GM21423 (cell line): Measurements from ENCODE around the gene CBFA2T2.

Experiments
- ATAC-seq: cut with Tn5 transposase; IDR thresholded peaks from one replicate; pipeline ENCODE4 v1.9.1; 2021; ENCODE audit warnings: mild to moderate bottlenecking, moderate library complexity; ENCODE audit not compliant: unreplicated experiment

CBFA2T2 gene

DNA sequence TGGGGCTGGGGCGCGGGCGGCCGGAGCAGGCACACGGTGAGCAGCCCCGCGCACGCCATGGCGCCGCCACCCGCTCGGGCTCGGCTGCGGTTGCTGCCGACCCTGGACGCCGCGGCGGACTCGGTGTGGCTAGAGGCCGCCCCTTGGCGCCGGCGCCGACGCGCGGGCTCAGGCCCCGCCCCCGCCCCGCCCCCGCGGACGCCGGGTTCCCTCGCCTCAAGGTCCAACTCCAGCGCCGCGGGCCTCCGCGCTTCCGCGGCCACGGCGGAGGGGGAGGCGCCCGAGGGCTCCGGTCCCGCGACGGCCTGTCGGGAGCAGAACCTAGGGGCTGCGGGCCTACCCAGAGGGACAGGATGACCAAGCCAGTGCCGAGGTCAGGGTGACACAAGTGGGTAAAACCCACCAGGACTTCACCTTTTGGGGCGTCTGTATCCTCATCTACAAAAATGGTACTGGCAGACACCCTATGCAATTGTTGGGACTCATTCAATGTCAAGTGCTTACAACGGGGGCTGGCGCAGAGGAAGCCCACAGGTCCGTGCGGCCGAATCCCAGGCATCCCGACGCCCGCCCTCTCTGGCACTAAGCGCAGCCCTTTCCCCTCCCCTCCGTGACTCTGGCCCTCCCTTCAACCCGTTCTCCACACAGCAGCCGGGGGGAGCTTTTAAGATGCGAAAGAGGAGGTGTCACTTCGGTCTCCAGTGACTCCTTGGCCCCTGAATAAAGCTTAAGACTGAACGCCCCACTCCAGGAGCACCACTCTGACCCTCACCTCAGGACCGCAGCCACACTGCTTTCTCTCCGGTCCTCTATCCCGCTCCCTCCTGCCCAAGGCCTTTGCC, 184.6 kb downstream of the CBFA2T2 start, which contains the start of gene NECAB3:
Gene NECAB3, minus strand, starts transcription at position 135 of the 842 bp plus-strand sequence. Its CDS starts 76 bp downstream, at position 59.
- ATAC-seq = peak; percentile 57

DNA sequence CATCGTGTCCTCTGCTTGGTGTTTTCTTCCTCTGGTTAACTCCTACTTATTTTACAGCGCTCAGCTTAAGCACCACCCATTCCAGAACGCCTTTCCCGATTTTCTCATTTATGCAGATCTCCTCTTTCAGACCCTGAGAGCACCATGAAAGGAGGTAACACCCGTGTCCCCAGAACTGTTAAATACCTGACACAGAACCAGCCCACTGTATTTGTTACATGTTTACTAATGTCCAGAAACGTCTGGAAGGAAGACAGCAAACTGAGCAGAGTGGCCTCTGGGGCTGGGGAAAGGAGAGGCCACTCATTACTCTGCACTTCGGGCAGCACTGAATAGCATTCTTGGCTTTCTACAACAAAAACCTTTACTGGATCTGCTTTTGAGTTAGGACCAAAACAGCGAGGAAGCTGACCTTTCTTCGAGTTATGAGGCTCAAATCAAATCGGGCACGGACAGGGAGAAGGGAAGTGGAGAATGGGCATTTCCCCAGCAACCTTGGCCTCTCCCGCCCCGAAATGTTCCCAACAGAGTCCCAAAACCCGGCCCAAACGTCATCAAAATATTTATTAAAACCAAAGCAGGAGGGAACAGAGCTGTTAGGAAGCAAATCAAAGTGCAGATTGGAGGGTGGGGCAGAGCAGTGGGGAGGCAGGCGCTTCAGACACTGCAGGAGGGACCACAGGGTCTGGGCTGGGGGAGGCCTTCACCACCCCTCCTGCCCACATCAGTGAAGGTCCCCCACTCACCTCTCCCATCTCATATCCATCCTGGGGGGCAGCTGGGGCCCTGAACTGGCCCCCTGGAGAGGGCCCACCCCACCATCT, 185.5 kb downstream of the CBFA2T2 start:
- ATAC-seq = no peak

DNA sequence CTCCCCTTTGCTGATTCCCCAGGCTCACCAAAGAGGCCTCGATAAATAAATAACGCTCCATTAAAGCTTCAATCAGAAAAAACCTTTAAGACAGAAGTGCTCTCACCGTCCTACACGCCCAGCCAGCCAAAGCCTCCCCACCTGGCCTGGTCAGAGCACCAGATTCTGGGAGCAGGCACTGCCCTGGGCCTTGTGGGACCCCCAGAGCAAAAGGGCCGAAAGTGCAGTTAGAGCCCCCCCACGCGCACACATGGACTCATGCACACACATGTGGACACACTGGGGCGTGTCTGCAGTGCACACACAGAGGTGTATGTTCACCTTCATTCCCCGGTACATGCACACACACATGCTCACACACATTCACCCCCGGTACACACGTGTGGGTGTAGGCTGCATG, 186.2 kb downstream of the CBFA2T2 start:
- no peak for ATAC-seq

DNA sequence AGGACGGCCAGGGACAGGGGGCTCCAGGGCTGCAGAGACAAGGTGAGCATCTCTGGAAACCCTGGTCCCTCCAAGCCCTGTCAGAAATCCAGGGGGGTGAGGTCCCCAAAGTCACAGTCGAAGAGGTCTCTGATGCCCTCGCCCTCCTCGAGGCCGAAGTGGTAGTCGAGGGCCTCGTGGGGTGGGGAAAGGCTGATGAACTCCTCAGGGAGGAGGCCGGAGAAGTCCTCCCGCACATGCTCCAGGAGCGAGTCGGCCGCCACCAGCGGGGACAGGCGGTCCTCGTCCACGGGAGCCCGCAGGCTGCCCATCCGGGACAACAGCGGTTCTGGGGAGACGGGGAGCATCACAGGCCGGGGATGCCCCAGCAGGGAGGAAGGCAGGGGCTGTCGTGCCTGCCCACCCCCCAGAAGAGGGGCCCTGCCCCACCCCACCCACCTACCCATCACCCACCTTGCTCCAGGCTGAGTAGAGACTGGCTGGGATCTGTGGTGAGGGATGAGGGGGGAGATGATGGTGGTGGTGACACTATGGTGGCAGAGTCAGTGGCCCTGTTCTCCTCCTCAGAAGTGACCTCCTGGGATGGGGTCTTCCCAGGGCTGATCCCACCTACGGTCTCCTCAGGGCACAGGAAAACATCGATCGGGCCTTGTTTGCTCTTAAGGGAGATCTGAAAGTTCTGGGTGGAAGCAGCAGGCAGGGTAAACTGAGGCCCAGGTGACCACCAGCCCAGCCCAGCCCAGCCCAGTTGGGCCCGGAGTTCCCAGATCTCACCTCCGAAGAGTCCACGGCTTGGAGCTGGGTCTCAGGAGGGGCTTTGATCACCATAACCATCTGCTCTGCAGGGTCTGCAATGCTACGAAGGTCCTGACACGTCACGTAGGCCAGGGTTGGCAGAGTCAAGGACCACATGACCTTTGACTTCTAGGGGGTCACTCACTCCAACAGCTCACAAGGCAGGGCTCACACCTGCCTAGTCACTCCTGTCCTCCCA, 187.1 kb downstream of the CBFA2T2 start:
- ATAC-seq = no peak

DNA sequence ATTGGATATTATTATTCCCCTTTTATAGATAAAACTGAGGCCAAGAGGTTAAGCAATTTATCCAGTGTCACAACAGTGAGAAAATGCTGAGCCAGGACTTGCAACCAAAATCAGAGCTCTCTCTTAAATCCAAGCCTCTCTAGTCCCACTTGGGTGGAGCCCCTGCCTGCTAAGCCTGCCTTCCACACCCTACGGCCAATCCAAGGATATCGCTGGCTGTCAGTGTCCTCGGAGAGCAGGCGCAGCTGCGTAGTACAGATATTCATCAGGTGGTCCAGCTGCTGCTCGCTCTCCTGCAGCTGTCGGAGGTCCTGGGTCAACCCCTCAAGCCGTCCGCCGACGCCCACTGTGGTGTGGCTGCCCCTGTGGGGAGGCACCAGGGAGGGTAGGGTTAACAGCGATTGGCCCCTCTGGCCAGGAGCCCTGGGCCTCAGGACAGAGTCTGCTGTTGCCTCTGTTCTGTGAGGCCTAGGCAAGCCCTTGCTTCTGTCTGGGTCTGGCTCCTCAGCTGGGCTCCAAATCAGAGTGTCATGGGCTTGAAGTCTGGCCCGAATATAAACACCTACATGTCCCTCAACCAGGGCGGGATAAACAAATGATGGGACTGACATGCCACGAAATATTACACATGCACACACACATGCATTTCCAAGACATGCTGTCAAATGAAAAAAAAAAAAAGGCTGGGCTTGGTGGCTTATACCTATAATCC, 188.3 kb downstream of the CBFA2T2 start:
- ATAC-seq = no peak

DNA sequence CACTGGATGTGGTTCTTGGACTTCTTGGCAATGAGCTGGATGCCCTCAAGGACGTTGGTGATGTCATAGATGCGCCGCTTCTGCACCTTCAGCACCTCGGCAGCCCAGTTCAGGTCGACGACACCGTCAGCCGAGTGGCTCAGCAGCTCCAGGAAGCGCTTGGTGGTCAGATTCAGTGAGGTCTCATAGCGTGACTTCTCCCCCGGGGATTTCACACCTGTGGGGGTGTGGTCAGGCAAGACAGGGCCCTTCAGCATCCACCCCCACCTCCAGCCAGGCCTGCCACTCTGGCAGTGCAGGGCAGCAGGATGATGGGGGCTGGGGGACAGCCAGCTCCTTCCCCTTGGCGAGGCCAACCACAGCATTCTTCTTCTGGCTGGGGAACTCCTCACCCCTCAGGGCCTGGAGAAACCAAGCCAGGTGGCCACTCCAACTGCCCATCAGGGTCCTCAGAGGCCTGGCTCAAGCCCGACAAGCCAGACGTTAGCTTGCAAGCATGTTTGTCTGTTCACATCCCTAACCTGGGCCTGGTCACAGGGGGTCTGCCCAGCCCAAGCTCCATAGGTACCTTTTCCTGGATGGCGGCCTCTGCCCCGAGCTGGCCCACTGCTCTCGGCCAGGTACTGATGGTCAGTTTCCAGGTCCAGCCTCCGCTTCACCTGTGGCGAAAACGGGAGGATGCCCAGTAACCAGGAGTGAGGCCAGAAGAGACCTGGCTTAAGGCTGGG, 190.0 kb downstream of the CBFA2T2 start:
- peak; percentile 67 for ATAC-seq

DNA sequence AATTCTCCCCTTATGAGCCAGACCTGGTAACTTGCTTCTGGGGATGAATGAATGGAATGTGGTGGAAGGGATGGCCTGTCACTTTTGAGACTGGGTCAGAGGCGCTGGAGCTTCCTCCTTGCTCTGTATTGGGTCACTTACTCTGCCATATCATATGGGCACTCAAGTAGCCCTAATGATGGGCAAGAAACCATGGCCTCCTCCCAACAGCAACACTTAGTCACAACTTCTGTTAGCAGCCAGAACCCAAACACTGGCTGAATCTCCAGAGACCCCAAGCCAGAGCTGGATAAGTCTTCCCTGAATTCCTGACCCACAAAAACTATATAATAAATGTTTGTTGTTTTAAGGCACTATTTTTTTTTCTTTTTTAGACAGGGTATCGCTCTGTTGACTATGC, 190.8 kb downstream of the CBFA2T2 start:
- no peak for ATAC-seq

DNA sequence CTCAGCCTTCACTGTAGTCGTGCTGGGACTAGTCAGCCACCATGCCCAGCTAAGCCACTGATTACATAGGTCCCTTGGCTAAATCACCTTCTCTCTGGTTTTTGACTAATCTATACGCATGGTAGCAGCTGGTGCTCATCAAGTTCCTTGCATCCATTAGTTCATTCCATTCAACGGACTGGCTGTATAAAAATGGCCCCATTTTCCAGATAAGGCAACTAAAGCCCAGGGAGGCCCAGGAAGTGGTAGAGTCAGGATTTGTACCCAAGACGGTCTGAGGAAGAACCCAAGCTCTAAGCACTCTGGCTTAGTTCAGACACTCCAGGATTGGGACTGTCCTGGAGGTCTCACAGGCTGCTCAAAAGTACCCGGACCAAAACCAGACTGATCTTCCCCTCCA, 191.4 kb downstream of the CBFA2T2 start:
- ATAC-seq = no peak

DNA sequence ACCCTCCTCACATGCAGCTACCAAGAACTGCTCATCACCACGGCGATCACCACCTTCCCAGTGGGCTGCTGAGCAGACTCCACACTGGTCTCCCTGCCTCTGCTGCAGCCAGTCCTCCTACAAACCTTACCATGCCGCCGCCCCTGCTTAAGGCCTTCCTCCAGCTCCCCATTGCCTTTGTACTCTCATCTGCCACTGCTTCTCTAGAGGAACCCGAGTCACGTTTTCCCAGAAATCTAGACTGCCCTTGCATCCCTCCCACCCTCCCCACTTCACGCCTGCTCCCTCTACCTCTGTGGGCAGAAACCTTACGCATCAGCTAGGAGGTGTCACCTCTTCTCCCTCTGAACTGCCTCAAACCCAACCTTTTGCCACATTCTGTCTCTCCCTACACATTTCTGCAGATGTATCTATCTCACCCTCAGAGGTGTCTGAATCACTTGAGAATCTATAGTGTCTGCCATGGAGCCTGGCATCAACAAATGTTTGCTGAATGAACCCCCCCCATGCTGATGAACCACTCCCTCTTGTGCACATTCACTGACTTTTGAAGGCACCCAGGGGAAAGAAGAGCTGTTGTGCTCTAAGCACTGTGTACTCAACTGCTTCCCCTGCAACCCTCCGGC, 191.9 kb downstream of the CBFA2T2 start:
- ATAC-seq = no peak

DNA sequence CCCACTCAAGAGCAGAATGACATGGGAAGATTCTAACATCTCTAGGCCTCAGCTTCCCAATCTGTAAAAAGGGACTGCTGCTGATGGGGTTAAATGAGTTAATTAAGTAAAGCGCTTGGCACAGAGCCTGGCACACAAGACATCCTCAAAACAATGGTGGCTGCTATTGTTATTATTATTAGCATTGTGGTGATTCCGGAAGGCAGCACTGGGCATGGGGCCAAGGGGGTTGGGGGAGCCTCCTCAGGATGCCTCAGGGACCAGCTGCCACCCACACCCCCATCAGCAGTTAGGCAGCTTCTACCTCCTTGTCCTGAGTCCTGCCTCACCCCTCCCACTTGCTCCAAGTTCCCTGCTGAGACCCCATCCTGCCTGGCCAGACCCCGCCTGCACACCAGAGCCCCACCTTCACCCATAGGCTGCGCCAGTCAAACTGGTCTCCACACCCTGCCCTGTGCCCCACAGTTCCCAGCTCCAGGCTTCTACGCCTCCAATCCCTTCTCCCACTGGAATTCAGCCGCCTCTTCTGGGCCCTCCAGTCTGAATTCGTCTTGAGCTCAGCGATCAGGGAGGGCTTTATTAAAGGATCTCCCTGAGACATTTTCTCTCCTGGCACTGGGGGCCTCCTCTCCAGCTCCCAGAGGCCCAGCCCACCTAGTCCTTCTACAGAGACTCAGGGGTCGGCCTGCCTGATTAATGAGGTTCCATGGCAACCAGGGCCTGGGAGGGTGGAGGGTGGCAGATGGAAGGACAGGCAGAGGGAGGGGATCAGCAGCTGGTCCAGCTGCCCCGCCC, 194.8 kb downstream of the CBFA2T2 start:
- no peak for ATAC-seq

DNA sequence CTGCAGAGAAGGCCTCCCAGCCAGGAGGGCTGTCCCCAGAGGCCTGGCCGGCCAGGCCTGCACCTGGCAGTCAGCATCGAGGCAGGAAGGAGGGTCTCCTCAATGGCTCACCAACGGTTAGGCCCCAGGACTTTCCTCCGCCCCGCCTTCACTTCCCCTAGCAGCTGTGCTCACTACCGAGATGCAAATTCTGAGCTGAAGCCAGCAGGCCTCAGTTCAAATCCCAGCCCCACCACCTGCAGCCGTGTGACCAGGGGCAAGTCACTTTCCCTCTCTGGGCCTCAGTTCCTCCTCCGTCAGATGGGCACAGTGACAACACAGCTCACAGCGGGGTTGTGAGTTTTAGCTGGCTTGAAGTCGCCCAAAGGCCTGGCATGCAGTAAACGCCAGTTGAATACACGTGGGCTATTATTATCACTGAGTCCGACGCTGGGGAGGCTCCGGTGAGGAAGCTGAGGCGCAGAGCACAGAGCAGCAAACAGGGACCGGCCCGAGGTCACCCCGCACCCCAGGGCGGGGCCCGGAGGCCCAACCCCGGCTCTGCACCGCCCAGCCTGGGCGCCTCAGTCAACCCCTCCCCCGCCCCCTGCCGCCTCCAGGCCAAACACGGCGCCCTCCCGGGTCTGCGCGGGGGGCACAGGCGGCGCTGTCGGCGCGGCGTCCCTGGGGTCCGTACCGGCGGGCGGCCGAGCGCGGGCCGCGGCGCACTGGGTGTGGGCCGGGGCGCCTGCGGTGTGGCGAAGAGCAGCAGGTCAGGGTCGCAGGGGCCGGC, 195.6 kb downstream of the CBFA2T2 start:
- ATAC-seq = peak; percentile 38

DNA sequence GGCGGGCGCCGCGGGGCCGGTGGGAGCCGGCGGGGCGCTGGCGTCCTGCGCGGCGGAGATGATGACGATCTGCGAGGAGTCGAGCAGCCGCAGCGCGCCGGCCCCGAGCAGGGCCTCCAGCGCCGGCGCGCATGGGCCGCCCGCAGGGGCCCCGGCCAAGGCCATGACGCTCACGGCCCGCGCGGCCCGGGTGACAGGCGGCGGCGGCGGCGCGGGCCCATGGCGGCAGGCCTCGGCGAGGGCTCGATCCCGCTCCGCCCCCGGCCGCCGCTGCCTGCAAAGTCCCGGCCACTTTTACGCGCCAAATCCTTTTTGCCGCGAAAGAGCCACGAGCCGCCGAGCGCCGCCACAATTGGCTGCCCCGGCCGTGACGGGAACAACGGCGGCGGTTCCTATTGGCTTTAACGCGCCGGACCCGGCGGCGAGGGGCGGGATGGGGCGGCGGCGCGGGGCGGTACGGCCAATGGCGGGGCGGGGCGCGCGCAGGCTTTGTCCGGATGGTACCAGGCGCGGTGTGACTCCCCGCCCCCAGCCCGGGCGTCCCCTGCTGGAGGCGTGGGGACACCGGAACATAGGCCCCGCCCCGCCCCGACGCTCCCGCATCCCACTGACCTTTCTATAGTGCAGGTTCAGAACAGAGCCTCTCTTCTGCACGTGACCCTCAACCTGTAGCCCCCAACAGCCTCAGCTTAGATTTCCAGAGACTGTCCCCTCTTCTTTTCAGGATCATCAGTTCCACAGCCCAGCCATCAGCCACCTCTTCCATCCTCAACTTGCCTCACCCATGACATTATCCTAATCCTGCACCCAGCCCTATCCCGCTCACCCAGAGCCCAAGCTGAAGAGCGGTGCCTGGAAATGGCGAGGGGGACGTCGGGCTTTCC, 196.4 kb downstream of the CBFA2T2 start, which contains the start of gene E2F1:
Gene E2F1, minus strand, starts transcription at position 286 of the 884 bp plus-strand sequence. Its CDS starts 121 bp downstream, at position 165.
- ATAC-seq = peak; percentile 74

DNA sequence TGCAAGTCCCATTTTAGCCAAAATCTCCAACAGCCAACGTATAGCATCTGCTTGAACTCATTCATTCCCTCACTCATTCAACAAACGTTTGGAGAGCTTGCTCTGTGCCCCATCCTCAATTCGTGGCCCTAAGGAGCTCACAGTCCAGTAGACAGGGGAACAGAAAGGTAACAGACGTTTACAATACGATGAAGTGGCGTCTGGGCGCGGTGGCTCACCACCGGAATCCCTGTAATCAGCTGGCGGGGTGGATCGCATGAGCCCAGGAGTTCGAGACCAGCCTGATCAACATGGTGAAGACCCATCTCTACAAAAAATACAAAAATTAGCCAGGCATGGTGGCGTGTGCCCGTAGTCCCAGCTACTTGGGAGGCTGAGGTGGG, 197.1 kb downstream of the CBFA2T2 start:
- no peak for ATAC-seq

DNA sequence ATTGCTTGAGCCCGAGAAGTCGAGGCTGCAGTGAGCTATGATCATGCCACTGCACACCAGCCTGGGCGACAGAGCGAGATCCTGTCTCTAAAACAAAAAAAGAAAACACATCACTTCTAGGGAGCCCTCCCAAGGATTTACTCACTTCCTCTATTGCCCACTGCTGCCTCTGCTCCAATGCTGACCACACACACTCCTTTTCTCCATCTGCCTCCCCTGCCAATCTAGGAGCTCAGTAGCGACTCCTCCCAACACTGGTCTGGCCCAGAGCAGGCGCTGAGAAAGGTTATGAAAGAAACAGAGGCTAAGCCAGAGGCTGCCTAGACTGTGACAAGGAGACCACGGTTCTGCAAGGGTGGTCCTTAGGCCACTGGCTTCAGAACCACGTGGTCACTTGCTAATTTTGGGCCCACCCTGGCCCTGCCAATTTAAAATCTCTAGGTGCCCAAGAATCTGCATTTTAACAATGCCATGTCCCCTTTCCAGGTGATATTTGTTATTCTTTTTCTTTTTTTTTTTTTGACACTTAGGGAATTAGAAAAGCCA, 197.5 kb downstream of the CBFA2T2 start:
- no peak for ATAC-seq

DNA sequence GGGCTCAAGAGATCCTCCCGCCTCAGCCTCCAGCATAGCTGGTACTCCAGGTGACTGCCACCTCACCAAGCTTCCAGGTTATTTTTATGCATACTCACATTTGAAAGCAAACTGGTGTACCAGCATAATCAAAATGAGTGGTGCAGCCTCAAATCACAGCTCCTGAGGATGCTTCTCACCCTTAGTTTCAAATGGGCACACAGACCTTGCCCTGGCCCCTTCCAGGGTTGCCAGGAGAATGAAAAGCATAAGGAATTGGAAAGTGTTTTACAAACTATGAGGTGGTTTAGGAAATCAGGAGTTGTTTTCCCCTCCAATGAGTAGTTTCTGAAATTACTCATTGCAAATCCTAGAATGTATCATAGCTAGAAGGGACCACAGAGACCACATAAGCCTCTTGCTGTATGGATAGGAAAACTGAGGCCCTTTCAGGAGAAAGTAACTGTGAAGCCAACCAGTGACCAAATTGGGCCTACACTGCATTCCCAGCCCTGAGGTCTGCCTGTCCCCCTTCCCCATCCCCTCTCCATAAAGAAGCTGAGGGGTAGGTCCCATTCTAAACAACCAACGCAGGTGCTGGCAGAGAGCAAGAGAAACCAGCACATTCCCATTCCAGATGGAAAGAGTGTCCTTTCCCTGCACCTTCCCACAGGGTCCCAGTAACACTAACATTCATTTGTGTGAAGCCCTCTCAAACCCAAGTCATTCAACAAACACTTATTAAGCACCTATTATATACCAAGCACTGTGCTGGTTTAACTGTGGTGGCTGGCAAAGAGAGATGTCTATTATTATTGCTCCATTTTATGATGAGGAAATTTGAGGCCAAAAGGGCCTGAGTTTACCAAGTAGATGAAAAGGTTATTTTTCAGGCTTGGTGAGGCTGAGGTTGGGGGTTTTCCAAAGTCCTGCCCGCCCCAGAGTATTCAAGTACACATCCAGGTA, 198.4 kb downstream of the CBFA2T2 start:
- ATAC-seq = no peak
